GM23248 (cell line): ENCODE results near the gene SERINC1. TPM values are rescaled to one million over a fixed set of nuclear protein-coding genes. Genes with fewer than 3 reads are reported as not detected.

ENCODE experiments used
- DNase-seq: peaks from one replicate; pipeline ENCODE4 v3.0.0-alpha.2; 2015
- H2AFZ ChIP-seq: fragments of 200-600 bp; sonication (generic); 2 replicates; pipeline ENCODE4 v1.6.1; 2016; ENCODE audit warnings: antibody characterized with exemption
- H3F3A ChIP-seq: fragments of 200-600 bp; sonication (generic); 2 replicates; pipeline ENCODE4 v1.6.1; 2016; ENCODE audit warnings: mild to moderate bottlenecking, antibody characterized with exemption, mixed run types; ENCODE audit not compliant: insufficient read depth
- H3K27ac ChIP-seq: fragments of 200-600 bp; sonication (generic); 2 replicates; pipeline ENCODE4 v1.5.1; 2016; ENCODE audit warnings: mild to moderate bottlenecking
- H3K27me3 ChIP-seq: fragments of 200-600 bp; sonication (generic); replicated peaks from 2 replicates; pipeline ENCODE4 v1.6.1; 2016; ENCODE audit warnings: mild to moderate bottlenecking; ENCODE audit not compliant: insufficient read depth
- H3K36me3 ChIP-seq: fragments of 200-600 bp; sonication (generic); 2 replicates; pipeline ENCODE4 v1.6.1; 2016; ENCODE audit warnings: low read depth, mild to moderate bottlenecking
- H3K4me1 ChIP-seq: fragments of 200-600 bp; sonication (generic); 2 replicates; pipeline ENCODE4 v1.6.1; 2016; ENCODE audit warnings: mild to moderate bottlenecking; ENCODE audit not compliant: insufficient read depth
- H3K4me2 ChIP-seq: fragments of 200-600 bp; sonication (generic); one replicate; pipeline ENCODE4 v1.6.1; 2016; ENCODE audit warnings: mild to moderate bottlenecking; ENCODE audit not compliant: unreplicated experiment
- H3K4me3 ChIP-seq: fragments of 200-600 bp; sonication (generic); 2 replicates; pipeline ENCODE4 v1.5.1; 2016; ENCODE audit warnings: mild to moderate bottlenecking
- H3K79me2 ChIP-seq: fragments of 200-600 bp; sonication (generic); 2 replicates; pipeline ENCODE4 v1.6.1; 2016; ENCODE audit warnings: mild to moderate bottlenecking; ENCODE audit not compliant: insufficient read depth
- H3K9ac ChIP-seq: fragments of 200-600 bp; sonication (generic); 2 replicates; pipeline ENCODE4 v1.6.1; 2016; ENCODE audit warnings: mild to moderate bottlenecking
- H3K9me2 ChIP-seq: fragments of 200-600 bp; sonication (generic); 2 replicates; pipeline ENCODE4 v1.6.1; 2016; ENCODE audit warnings: mixed run types, mild to moderate bottlenecking, moderate library complexity; ENCODE audit not compliant: insufficient read depth
- H3K9me3 ChIP-seq: fragments of 200-600 bp; sonication (generic); one replicate; pipeline ENCODE4 v1.6.1; 2017; ENCODE audit warnings: low read depth
- H4K20me1 ChIP-seq: fragments of 200-600 bp; sonication (generic); 2 replicates; pipeline ENCODE4 v1.6.0; 2016; ENCODE audit not compliant: insufficient read depth
- EZH2 ChIP-seq: fragments of 200-600 bp; sonication (generic); IDR thresholded peaks from 2 replicates; pipeline ENCODE4 v1.6.1; 2018; ENCODE audit warnings: antibody characterized with exemption, mild to moderate bottlenecking; ENCODE audit not compliant: insufficient read depth, poor library complexity, severe bottlenecking
- EZH2phosphoT487 ChIP-seq: fragments of 200-600 bp; sonication (generic); IDR thresholded peaks from 2 replicates; pipeline ENCODE4 v1.6.1; 2018; ENCODE audit warnings: antibody characterized with exemption, moderate library complexity, mild to moderate bottlenecking, low read depth; ENCODE audit not compliant: insufficient read depth
- WGBS, 2 experiments: methylation state at CpG; one replicate each; pipeline ENCODE4 v1.1.6; 2015 to 2017; ENCODE audit warnings: low lambda C conversion rate in 2 of 2, low coverage in 1 of 2; ENCODE audit errors: missing lambda C conversion rate in 2 of 2; 5-methylcytosine and 5-hydroxymethylcytosine counted together
- in situ Hi-C: fragments of 300-500 bp; cut with MboI; formaldehyde crosslinking; loops from 2 replicates; pipeline ENCODE4 v1.15.0; 2020
- polyA plus RNA-seq: library from polyadenylated mRNA; unstranded; fragments of >200 nt; fragmentation: Nextera tagmentation; extraction: Ambion mirVana; gene quantifications from 2 replicates; pipeline ENCODE4 v1.2.1, GENCODE V29; 2016
- total RNA-seq: library from RNA; depleted of rRNA; stranded (reverse); fragments of >200 nt; shearing (Covaris generic); gene quantifications from 2 replicates; pipeline ENCODE4 v1.2.3, GENCODE V29; 2014

The SERINC1 gene
- total and polyA plus RNA-seq, 2 experiments from 2014 or later, result 243 to 346 TPM

DNA sequence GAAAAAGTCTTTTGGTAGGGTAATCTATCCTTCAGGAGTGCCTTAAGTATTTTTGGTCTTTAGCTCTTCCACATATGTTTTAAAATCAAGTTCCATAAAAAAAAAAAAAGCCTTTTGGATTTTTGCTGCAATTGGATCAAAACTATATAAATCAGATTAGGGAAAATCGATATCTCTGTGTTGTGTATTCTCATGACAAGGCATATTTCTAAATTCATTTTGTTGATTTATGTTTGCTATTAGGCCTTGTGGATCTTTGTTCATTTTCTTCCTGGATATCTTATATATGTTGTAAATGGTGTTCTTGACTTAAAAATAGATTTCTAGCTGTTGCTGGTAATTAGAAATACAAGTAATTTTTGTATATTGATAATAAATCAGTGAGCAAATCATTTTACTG is 63.4 kb downstream of the SERINC1 start:
- no peak overlapping the region for H3K9ac ChIP-seq
- no peak overlapping the region for H3K4me2 ChIP-seq
- no peak overlapping the region for H3K4me3 ChIP-seq
- TF ChIP-seq EZH2phosphoT487 (no peak), EZH2 (no peak)
- 94 to 100% methylated on average over 1 of the region's 1 CpG for WGBS, 2 experiments
- H3K79me2 ChIP-seq, result peaks cover 92% of the 10 kb centered on the region
- H3K27me3 ChIP-seq, result no peaks in the 10 kb centered on the region
- H3K9me2 ChIP-seq, result no peaks in the 10 kb centered on the region
- H3F3A ChIP-seq, result no peaks in the 10 kb centered on the region
- no peaks in the 10 kb centered on the region for H3K4me1 ChIP-seq
- no peak overlapping the region for H2AFZ ChIP-seq
- no peak for DNase-seq
- H3K27ac ChIP-seq, result no peak overlapping the region
- H4K20me1 ChIP-seq, result no peaks in the 10 kb centered on the region
- peaks cover 3% of the 10 kb centered on the region; the same call in 1 of the 2 replicates for H3K36me3 ChIP-seq
- in situ Hi-C loops, result no loop called here
- H3K9me3 ChIP-seq, result no peaks in the 10 kb centered on the region

DNA sequence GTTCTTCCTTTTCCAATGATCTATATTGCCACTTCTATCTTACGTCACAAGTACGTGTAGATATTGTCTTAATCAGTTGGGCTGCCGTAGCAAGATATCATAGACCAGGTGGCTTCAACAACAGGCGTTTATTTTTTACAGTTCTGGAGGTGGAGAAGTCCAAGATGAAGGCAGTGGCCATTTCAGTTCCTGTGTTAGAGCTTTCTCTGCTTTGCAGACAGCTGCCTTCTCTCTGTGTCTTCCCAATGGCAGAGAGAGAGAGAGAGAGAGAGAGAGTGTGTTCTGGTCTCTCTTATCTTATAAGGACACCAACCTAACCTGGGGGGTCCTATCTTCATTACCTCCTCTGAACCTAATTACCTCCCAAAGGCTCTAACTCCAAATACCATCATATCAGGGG is 63.9 kb downstream of the SERINC1 start:
- no peak for DNase-seq
- H3K9me2 ChIP-seq, result no peaks in the 10 kb centered on the region
- H3K27ac ChIP-seq, result no peak overlapping the region
- TF ChIP-seq EZH2phosphoT487 (no peak), EZH2 (no peak)
- peaks cover 97% of the 10 kb centered on the region for H3K79me2 ChIP-seq
- H3K4me3 ChIP-seq, result no peak overlapping the region
- peaks cover 3% of the 10 kb centered on the region; the same call in 1 of the 2 replicates for H3K36me3 ChIP-seq
- in situ Hi-C loops, result no loop called here
- no peaks in the 10 kb centered on the region for H4K20me1 ChIP-seq
- no peaks in the 10 kb centered on the region for H3K27me3 ChIP-seq
- H3K4me2 ChIP-seq, result no peak overlapping the region
- no peaks in the 10 kb centered on the region for H3F3A ChIP-seq
- no peak overlapping the region for H3K9ac ChIP-seq
- H2AFZ ChIP-seq, result no peak overlapping the region
- no peaks in the 10 kb centered on the region for H3K4me1 ChIP-seq
- no peaks in the 10 kb centered on the region for H3K9me3 ChIP-seq
- 74 to 75% methylated on average over 4 of the region's 4 CpGs for WGBS, 2 experiments

DNA sequence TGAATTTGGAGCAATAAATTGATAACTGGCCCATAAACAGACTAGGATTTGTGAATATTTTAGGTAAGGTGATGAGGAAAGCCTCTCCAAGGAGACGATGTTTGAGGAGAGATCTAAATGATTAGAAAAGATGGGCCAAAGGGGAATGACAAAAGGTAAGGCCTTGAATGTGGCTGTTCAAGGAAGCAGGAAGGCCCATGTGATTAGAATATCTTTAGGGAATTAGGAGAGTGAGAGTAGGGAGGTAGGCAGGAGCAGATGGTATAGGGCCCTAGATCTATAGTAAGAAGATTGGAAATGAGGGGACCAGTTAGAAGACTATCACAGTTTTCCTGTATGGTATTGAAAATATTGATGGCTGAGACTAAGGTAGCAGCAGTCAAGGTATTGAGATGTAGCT is 65.4 kb downstream of the SERINC1 start:
- WGBS, 2 experiments, result 98 to 100% methylated on average over 1 of the region's 1 CpG
- in situ Hi-C loops, result no loop called here
- H3K79me2 ChIP-seq, result peaks cover 99% of the 10 kb centered on the region

DNA sequence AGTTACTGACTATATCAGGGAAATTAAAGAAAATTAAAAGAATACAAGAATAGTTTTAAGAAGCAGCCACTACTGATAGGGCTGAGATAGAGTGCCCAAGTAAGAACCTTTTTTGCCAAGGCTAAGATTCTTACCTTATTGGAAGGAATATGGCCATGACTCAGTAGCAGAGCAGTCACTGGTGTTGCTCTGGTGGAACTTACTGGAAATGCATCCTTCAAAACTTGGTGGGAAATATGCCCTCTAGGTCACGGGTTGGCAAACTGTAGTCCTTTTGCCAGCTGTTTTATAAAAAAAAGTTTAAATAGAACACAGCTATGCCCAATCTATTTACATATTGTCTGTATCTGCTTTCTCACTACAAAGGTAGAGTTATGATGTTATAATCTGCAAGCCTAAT is 66.2 kb downstream of the SERINC1 start:
- peaks cover 99% of the 10 kb centered on the region for H3K79me2 ChIP-seq

More for the DNA sequence above, 65.4 kb downstream of the SERINC1 start:
- H4K20me1 ChIP-seq, result no peaks in the 10 kb centered on the region
- no peaks in the 10 kb centered on the region for H3K9me2 ChIP-seq
- no peak overlapping the region for H2AFZ ChIP-seq
- H3K4me1 ChIP-seq, result peaks cover 4% of the 10 kb centered on the region; the same call in 1 of the 2 replicates
- no peak for DNase-seq
- no peak overlapping the region for H3K4me3 ChIP-seq
- no peak overlapping the region for H3K9ac ChIP-seq
- no peaks in the 10 kb centered on the region for H3K9me3 ChIP-seq
- H3K27ac ChIP-seq, result no peak overlapping the region
- TF ChIP-seq EZH2 (no peak), EZH2phosphoT487 (no peak)
- no peak overlapping the region for H3K4me2 ChIP-seq
- no peaks in the 10 kb centered on the region for H3K36me3 ChIP-seq
- no peaks in the 10 kb centered on the region for H3K27me3 ChIP-seq
- no peaks in the 10 kb centered on the region for H3F3A ChIP-seq

DNA sequence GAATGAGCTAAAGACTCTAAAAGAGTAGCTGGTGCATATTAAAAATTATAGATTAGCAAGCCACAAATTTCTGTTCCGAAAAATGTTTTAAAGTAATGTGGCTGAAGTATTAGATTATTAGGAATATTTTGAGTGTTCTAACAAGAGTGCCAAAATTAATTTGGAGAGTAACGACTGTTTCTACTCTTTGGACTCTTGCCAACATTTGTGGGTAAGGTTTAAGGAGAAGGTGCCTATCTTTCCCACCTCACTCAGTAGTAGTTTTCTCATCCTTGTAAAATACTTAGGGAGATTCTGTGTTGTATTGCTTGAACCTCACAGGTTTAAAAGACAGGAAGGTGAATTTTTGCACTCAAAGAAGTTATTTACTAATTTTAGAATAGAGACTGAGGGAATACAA is 67.2 kb downstream of the SERINC1 start:
- Histone ChIP-seq H3K4me3 (no peak overlapping the region), H3K79me2 (peaks cover 99% of the 10 kb centered on the region), H3K36me3 (no peaks in the 10 kb centered on the region), H3K9ac (no peak overlapping the region), H3K4me2 (no peak overlapping the region), H3K27ac (no peak overlapping the region), H3F3A (no peaks in the 10 kb centered on the region), H3K9me2 (no peaks in the 10 kb centered on the region), H4K20me1 (no peaks in the 10 kb centered on the region), H3K4me1 (peaks cover 13% of the 10 kb centered on the region), H3K27me3 (no peaks in the 10 kb centered on the region), H3K9me3 (no peaks in the 10 kb centered on the region), H2AFZ (no peak overlapping the region)
- in situ Hi-C loops, result no loop called here
- 80 to 83% methylated on average over 2 of the region's 2 CpGs for WGBS, 2 experiments
- no peak for DNase-seq
- no peak for TF ChIP-seq EZH2
- TF ChIP-seq EZH2phosphoT487, result no peak

More for the DNA sequence above, 66.2 kb downstream of the SERINC1 start:
- Histone ChIP-seq H3K36me3 (no peaks in the 10 kb centered on the region), H3K4me1 (peaks cover 11% of the 10 kb centered on the region), H3K9ac (no peak overlapping the region), H3K27me3 (no peaks in the 10 kb centered on the region), H3K9me2 (no peaks in the 10 kb centered on the region), H4K20me1 (no peaks in the 10 kb centered on the region), H3K4me3 (no peak overlapping the region), H3K4me2 (no peak overlapping the region), H3K27ac (no peak overlapping the region), H3K9me3 (no peaks in the 10 kb centered on the region), H3F3A (no peaks in the 10 kb centered on the region), H2AFZ (no peak overlapping the region)
- in situ Hi-C loops, result no loop called here
- 96 to 100% methylated on average over 1 of the region's 1 CpG for WGBS, 2 experiments
- TF ChIP-seq EZH2, result no peak
- no peak for TF ChIP-seq EZH2phosphoT487
- DNase-seq, result peak; percentile 50
